HG02943 (cell line): ENCODE results near the gene APCDD1L.
A peak's percentile ranks its signal among the peaks of the same experiment; 100 is the strongest.
"Not testable (repeated sequence)": the region's sequence is repeated elsewhere in the genome, so short reads cannot be mapped to it uniquely, and the experiment has no call there.

Experiments used
- ATAC-seq: cut with Tn5 transposase; IDR thresholded peaks from one replicate; pipeline ENCODE4 v1.9.1; 2021; ENCODE audit warnings: mild to moderate bottlenecking, low read depth, moderate library complexity; ENCODE audit not compliant: unreplicated experiment

Gene APCDD1L

DNA sequence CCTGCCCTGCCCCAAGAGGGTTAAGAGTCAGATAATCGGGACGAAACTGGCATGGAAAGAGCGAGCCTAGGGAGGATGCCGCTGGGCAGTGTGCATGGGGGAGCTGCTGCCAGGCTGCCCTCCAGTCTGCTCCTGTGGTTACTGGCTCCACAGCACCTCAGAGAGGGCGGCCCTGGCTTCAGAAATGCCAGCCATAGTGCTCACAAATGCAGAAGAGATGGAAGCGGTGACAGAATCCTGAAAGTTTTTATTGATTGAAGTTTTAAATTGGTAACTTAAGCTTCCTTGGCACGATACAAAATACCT lies 68.3 kb downstream of the APCDD1L start:
- ATAC-seq = no peak

DNA sequence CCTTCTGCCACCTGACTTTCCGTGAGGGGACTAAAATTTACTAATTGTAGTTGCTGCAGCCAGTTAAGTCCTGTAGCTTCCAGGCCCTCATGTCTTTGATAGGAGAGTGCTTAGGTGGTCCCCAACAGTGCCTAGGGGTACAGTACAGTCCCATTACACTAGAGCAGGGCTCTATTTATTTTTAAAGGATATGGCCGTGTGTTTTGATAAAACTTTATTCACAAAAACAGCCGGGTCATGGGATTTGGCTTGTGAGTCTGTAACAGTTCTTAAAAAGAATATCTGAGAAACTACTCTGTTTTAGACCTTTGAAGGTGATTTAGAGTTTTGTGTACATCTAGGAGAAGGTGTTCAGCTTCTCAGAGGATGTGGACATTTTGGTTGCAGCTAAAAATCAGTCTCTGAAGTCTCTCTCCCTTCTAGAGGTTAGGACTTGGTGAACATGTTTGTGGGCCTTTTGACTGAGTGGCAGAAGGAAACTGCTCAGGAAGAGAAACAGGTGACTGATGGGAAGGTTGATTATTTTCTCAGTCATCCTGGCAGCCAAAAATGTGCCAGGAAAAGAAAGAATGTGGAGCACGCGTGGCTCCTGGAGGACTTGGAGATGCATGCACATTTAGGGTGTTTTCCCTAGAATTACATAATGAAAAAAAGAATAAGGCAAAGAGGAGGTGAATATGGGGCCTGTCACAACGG lies 68.8 kb downstream of the APCDD1L start:
- no peak for ATAC-seq

DNA sequence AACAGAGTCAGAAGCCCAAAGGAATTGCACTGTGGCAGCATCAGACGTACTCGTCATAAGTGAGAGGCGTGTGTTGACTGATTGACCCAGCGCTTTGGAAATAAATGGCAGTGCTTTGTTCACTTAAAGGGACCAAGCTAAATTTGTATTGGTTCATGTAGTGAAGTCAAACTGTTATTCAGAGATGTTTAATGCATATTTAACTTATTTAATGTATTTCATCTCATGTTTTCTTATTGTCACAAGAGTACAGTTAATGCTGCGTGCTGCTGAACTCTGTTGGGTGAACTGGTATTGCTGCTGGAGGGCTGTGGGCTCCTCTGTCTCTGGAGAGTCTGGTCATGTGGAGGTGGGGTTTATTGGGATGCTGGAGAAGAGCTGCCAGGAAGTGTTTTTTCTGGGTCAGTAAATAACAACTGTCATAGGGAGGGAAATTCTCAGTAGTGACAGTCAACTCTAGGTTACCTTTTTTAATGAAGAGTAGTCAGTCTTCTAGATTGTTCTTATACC lies 70.4 kb downstream of the APCDD1L start:
- no peak for ATAC-seq

DNA sequence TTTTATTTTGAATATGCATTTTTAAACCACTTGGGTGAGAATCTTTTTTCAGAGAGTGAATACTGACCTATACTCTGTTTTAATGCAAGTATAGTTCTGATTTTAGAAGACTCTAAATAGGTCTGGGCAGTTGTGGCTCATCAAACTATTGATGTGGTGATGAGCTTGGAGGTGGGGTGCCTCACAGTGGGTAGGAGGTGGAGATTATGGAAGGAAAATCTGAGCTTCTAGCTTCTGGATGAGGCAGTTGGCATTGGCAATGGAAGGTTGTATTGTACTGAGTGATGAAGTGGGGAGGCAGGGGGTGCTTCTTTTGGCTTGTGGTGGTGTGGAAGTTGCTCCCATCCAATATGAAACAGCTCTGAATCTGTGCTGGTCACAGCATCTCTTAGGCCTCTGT lies 73.5 kb downstream of the APCDD1L start:
- ATAC-seq = no peak

DNA sequence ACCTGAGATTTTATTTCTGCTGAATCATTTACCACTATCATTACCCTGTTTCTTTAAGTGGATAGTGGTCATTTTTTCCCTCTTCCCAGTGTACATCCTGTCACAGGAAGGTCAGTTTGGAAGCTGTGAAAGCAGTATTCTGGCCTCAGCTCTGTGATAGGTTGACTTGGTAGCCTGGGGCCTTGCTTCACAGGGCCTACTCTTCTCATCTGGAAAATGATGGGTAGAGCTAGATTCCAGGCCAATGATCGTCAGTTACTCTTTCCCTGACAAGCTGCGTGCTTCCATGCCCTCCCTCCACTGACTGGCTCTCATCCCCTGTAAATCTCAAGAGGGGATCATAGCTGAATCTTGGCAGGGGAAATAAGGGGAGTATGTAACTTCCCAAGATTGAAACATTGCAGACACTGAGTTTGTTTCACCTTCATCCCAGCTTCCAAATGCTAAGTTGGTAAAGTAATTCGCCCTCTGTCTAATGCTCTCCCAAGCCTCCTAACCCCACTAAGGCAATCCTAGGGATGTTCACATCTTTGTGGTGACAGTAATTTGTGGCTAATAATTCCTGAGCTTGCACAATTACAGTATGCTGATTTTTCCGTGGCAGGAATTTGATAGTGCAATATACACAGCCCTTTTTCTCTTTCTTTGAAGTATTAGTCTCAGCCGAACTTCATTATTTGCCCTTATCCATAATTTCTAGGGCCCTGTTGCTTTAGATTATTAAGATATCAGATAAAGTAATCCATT lies 75.0 kb downstream of the APCDD1L start:
- ATAC-seq = no peak

DNA sequence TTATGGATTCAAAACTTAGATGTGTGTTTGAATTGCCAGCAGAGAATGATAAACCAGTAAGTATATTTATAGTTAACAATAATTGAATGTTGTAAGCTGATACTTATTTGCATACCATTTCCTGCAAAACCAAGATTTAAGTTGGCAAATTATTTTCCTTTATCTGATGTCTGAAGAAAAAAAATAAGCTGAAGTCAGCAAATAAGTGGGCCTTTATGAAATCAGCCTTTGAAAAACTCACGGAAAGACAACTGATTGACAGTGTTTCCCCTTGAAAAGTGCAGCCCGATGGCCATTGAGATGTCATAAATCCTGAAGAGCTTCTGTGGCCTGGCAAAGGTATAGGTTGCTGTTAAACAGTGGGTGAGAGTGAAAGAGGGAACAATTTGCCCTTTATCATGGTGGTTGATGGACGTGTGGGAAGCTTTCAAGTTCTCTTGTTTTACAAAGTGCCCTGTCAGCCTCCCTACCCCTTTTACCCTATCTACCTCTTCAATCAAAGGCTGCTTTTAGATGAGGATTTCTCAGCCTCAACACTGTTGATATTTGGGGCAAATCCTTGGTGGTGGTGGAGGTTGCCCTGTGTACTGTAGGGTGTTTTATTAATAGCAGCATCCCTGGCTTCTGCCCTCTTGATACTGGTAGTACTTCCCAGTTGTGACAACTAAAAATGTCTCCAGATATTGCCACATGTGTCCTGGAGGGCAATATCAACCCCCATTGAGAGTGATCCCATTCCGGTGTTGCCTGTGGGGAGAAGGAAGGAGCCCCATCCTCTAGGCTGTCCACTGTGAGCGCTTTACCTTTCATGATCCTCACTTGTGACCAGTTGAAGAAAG lies 76.0 kb downstream of the APCDD1L start:
- no peak for ATAC-seq

DNA sequence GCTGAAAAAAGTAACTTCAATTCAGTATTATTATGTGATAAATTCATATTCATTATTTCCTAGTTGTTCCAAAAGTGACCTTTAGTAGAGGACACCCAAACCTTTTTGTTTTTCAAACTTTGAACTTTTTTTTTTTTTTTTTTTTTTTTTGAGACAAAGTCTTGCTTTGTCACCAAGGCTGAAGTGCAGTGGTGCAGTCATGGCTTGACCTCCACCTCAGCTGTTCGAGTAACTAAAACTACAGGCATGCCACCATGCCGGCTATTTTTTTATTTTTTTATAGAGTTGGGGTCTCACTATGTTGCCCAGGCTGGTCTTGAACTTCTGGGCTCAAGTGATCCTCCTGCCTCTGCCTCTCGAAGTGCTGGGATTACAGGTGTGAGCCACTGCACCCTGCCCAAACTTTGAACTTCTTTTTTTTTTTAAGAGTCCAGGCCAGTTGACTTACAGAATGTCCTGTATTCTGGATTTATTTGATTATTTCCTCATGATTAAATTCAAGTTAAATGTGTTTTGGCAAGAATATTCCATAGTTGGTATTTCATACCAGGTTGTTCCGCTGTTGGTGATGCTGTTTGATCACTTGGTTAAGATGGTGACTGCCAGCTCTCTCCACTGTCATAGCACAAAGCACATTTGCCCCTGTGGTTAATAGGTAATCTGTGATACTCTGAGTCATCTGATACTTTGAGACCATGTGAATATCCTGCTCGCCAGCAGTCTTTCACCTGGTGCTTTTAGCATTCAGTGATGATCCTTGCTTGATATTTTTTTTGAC lies 78.1 kb downstream of the APCDD1L start:
- peak; percentile 76 for ATAC-seq

DNA sequence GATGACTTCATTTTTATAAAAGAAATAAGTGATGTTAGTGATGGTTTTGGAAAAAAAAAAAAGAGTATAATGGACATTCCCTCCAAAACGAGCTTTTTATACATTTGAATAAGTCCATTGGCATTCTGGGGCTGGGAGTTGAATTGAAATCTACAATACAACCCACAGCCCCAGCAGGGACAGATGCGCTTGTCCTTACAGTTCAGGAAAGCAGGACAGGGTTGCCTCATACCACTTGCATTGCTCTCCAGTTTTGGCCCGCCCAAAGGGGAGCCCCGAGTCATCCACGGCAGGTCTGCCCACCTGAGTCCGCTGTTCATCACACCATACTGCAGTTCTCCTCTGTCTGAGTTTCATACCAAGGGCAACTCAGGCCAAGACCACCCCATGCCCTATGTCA lies 80.0 kb downstream of the APCDD1L start:
- no peak for ATAC-seq

DNA sequence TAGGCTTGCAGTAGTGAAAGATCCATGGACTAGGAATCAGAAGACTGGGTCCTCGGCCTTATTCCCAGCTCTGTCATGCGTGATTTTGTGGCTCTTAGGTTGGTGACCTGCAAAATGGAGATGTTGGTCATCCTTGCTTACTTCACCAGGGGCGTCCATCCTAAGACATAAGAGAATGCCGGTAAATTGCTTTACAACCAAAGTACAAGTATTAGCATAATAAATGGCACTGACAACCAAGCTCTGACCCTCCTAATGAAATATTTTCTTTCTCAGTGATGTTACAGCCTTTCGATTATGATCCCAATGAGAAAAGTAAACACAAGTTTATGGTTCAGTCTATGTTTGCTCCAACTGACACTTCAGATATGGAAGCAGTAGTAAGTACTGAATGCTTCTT lies 80.9 kb downstream of the APCDD1L start:
- no peak for ATAC-seq

DNA sequence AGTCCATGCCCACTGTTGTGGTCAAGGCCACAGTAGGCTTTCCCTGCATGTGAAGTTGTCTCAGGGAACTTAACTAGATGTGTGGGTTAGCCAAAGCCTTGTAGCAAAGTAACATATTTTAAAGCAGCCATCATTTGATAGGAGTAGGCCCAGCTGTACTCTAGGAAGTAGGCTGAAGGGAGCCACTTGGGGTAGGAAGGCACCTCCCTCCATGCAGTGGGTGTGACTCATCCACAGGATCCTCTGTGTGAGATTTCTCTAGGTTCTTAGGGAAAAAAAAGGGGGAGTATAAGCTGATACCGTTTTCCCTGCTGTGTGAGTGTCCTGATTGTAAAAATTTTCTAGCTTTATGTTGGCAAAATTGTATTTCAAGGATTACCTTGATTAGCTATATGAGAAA lies 81.4 kb downstream of the APCDD1L start:
- ATAC-seq = no peak

DNA sequence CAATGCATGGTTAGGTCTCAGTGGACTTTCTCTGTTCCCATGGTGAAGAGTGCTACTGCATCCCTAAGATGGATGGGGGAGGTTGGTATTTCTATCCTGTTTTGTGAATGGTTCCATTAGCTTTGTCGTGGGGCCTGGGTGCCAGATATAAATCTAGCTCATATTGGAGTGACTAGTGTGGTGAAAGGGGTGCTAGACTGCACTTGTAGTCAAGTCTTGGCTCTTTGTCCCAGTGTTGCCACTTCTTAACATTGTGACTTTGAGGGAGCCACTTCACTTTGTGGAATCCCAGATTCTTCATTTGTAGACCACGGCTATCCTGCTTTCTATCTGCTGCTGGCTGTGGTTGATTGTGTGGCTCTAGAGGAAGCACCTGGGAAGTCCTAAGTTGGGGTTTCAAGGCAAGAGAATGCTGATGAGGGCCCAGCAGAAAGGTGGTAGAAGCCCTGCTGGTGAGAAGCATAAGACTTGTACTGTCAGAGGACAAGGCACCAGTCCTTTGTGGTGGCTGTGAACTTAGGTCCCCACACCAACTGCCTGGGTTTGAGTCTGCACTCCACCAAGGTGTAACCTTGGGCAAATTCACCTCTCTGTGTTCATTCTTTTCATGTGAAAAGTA lies 82.1 kb downstream of the APCDD1L start:
- ATAC-seq = no peak

DNA sequence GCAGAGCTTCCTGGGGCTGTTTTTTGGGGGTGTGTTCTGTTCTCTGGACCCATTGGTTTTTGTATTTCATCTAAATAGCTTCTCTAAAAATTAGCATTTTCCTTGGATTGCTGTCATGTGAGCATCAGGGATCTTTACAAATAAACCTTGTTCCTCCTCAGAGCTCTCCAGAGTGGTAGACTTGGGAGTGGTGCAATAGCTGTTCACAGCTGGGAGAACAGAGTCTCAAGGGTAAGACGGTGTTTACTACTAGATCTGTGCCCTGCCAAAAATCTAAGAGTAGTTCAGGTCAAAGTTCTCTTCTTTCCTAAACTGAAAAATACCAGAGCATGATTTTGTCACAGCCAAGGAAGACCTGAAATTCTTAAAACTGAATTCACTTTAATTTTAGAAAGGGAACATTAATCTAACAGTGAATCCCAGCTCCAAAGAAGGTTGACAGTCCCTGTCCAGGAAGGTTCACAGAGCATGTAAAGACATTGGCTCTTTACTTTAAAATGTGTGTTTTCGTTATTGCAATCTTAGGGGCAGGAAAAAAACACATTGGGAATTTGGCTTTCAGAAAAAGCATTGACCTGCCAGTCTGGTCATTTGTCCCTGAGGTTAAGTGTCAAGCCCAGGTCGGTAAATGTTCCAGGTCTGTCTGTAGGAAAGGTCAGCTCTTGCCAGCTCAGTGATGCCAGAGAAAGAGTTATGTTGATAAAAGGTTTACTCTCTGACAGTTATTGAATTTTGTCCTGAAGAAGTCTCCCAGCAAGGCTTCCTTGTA lies 82.8 kb downstream of the APCDD1L start:
- no peak for ATAC-seq

DNA sequence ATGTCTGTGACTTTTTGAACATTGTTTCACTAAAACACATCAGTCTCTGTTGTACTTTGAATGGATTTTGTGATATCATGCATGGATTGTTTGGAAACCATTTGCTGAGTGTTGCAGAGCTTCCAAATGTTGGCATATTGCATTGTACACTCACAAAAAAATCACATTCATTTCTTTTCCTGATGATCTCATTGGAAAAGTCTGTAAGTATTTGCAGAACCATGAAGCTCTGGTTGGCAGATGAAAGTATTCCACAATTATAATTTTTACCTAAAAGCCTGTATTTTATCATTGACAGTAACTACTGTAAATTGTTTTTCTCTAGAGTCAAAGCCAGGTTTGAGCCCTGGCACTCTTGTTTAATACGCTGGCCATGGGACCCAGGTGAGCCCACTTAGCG lies 84.1 kb downstream of the APCDD1L start:
- no peak for ATAC-seq

DNA sequence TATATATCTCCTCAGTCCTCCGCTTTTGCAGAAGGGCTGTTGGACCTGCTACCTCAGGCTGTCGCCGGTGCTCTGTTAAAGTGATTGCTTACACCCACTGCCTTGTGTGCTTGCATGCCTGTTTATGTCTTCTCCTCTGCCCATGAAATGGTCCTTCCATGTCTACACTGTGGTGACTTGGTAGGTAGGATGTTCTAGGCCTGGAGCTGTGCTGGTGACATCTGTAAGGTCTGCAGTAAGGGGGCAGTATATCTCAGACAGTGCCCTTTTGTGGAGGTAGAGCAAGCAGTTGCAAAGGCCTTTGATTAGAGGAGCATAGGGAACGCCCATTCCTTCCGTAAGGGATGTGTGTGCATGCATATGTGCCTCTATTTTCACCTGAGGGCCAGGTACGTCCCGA lies 85.9 kb downstream of the APCDD1L start:
- ATAC-seq = no peak

DNA sequence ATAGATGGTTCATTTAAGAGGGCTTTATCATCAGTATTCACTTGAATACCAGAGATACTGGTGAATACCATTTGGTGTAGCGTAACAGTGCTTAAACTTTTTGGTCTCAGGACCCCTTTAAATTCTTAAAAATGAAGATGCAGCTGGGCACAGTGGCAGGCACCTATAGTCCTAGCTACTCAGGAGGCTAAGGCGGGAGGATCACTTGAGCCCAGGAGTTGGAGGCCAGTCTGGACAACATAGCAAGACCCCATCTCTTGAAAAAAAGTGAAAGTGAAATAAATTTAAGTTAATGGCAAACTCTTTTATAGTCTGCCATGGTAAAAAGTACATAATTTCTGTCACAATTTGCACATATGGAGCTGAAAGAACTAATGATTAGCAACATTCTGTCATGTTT lies 86.8 kb downstream of the APCDD1L start:
- no peak for ATAC-seq

DNA sequence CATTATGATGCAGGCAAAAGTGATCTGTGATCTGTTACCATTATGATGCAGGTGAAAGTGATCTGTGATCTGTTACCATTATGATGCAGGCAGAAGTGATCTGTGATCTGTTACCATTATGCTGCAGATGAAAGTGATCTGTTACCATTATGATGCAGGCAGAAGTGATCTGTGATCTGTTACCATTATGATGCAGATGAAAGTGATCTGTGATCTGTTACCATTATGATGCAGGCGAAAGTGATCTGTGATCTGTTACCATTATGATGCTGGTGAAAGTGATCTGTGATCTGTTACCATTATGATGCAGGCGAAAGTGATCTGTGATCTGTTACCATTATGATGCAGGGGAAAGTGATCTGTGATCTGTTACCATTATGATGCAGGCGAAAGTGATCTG lies 87.6 kb downstream of the APCDD1L start:
- not testable (repeated sequence) for ATAC-seq

DNA sequence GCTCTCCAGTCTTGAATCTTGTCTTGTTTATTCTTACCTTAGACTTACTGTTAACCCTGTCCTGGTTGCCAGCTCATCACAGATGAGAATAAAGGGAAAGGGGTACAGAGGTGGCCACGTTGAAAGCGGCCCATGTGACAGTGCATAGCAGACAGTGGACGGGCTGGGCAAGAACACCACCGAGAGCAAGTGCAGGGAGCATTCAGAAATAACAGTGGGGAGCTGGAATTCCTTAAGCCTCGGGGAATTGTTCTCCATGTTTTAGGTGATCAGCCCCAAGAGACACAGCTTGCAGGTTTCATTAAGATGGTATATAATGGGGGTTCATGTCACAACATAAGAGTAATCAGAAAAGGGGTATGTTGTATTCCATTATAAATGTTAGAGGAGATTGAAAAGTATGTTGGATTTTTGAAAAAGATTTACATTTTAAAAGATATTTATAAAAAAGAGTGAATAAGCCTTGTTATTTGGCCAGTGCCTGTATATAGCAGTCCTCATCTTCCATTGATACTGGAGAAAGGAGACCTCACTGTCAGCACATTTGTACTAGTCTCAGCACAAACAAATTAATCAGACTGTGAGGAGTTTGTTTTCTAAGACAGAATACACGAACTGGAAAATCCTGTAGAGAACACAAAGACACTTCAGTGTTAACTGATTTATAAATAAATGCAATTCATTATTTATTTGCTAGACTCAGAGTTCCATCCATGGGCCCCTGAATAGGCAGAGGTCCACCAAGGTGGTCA lies 90.8 kb downstream of the APCDD1L start:
- ATAC-seq = no peak

DNA sequence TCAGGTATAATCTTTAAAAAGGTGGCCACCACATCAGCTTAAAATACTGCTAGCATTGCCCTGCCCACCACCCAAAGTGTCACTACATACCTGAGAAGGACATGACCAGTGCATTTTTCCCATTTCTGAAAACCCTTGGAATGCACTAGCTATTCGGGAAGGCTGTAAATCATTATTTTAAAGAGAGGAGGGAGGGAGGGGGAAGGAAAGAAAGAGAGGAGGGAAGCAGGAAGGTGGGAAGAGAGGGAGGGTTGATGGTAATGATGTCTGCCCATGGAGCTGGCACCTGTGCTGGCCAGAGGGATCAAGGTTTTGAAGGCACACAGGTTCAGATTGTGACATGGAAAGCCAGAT lies 93.7 kb downstream of the APCDD1L start:
- ATAC-seq = no peak
